ENCODE data around the gene SLC25A41. TPM values are rescaled to one million over a fixed set of nuclear protein-coding genes. Genes with fewer than 3 reads are reported as not detected.
A peak's percentile ranks its signal among the peaks of the same experiment; 100 is the strongest.

The SLC25A41 gene
- total and polyA plus RNA-seq, 2 of the 13 experiments (the other 11 are each of a cell fraction or from before 2014, with no cell fraction given) = 0.33 to 0.95 TPM

GRCh38 chr19:6424939-6425731 lies 8.4 kb downstream of the SLC25A41 start (continued):
- TF ChIP-seq TOPORS (CRISPR knock-in tag; IDR thresholded peaks at IDR 0.05) (0 out of 2 replicates have a peak, but pooled peaks have one; percentile 20), MTF1 (CRISPR knock-in tag; IDR thresholded peaks at IDR 0.05) (no peak), MXD4 (CRISPR knock-in tag; IDR thresholded peaks at IDR 0.05) (peak; percentile 38; the same call in 1 of the 2 replicates), PCBP1 (IDR thresholded peaks at IDR 0.05; ENCODE audit: borderline replicate concordance, low read depth, low read length) (peak; percentile 69; the same call in 1 of the 2 replicates), PHF21A (CRISPR knock-in tag; IDR thresholded peaks at IDR 0.05) (peak; percentile 83), ZSCAN21 (CRISPR knock-in tag; IDR thresholded peaks at IDR 0.05; ENCODE audit: borderline replicate concordance) (no peak), ZNF563 (CRISPR knock-in tag; IDR thresholded peaks at IDR 0.05) (peak; percentile 82; the same call in 1 of the 2 replicates), GABPA (IDR thresholded peaks at IDR 0.05; ENCODE audit: low read depth, low read length) (peak; percentile 37; the same call in 1 of the 2 replicates), GABPA (CRISPR knock-in tag; IDR thresholded peaks at IDR 0.05; ENCODE audit: low read depth) (peak; percentile 59; the same call in 1 of the 2 replicates), ZNF772 (CRISPR knock-in tag; IDR thresholded peaks at IDR 0.05) (0 out of 2 replicates have a peak, but pooled peaks have one; percentile 63), YY1 (IDR thresholded peaks at IDR 0.05; ENCODE audit: insufficient read depth, insufficient replicate concordance, low read depth, low read length) (peak; percentile 22), SPEN (CRISPR knock-in tag; IDR thresholded peaks at IDR 0.05; ENCODE audit: low read depth) (0 out of 2 replicates have a peak, but pooled peaks have one; percentile 4), SAP130 (CRISPR knock-in tag; IDR thresholded peaks at IDR 0.05; ENCODE audit: low read depth) (peak; percentile 44), ZNF749 (CRISPR knock-in tag; IDR thresholded peaks at IDR 0.05; ENCODE audit: borderline replicate concordance) (no peak), FOXK1 (CRISPR knock-in tag; IDR thresholded peaks at IDR 0.05; ENCODE audit: borderline replicate concordance, low read depth) (peak; percentile 17; the same call in 1 of the 2 replicates), CHD2 (IDR thresholded peaks at IDR 0.05; ENCODE audit: low read depth, low read length) (peak; percentile 77), HIVEP1 (CRISPR knock-in tag; IDR thresholded peaks at IDR 0.05) (0 out of 2 replicates have a peak, but pooled peaks have one; percentile 48), ZBTB34 (CRISPR knock-in tag; IDR thresholded peaks at IDR 0.05) (0 out of 2 replicates have a peak, but pooled peaks have one; percentile 62), ZBTB4 (CRISPR knock-in tag; IDR thresholded peaks at IDR 0.05; ENCODE audit: borderline replicate concordance) (peak; percentile 97; the same call in 1 of the 2 replicates), KDM2A (CRISPR knock-in tag; IDR thresholded peaks at IDR 0.05; ENCODE audit: borderline replicate concordance, low read depth) (0 out of 2 replicates have a peak, but pooled peaks have one; percentile 23), TFDP2 (CRISPR knock-in tag; IDR thresholded peaks at IDR 0.05) (peak; percentile 89), NCOR1 (IDR thresholded peaks at IDR 0.05; ENCODE audit: borderline replicate concordance, low read length) (no peak), ZNF740 (CRISPR knock-in tag; IDR thresholded peaks at IDR 0.05) (no peak)

Data from HepG2 (cell line).